ENCODE measurements around the gene ABCD3.

DNA sequence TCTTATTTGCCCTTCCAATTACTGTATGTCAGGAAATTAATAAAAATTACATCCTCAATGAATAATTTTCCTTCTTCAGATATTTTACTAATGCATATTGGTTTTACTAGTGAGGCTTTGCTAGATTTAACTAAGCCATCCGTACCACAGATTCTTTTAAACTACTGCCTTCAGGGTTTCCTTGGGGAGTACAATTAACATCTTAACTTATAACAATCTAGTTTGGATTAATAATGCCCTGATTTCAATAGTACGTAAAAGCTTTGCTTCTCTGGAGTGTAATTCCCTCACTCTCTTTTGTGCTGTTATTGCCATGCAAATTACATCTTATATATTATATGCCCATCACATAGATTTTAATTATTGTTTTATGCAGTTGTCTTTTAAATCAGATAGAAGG lies 147.7 kb downstream of the ABCD3 start:
- no peak for TF ChIP-seq POLR2A (IDR thresholded peaks at IDR 0.05; ENCODE audit: low read length)
- no peak for TF ChIP-seq GATA1 (IDR thresholded peaks at IDR 0.05; ENCODE audit: low read depth, low read length)
